Suprapubic skin (tissue), 4 donors: ENCODE measurements around the gene RNF182.

Source experiments
- EP300 ChIP-seq: sonication (generic); formaldehyde crosslinking; IDR thresholded peaks from one replicate; pipeline ENCODE4 v1.6.1; 2017; ENCODE audit warnings: antibody characterized with exemption
- POLR2A ChIP-seq, 2 donors: fragments of 450-650 bp; IDR thresholded peaks; one replicate each; pipeline ENCODE4 v1.6.1; 2017; ENCODE audit warnings: antibody characterized with exemption in 2 of 2, mild to moderate bottlenecking in 2 of 2, moderate library complexity in 2 of 2
- POLR2AphosphoS5 ChIP-seq, 3 donors: sonication (generic); formaldehyde crosslinking; IDR thresholded peaks; one replicate each; pipeline ENCODE4 v1.6.1; 2017; ENCODE audit warnings: antibody characterized with exemption in 3 of 3
- TF ChIP-seq, protein P1 (sequence below), 2 donors: fragments of 200-600 bp in 1 of 2; fragments of 450-650 bp in 1 of 2; sonication (generic) in 1 of 2; IDR thresholded peaks; one replicate each; pipeline ENCODE4 v1.5.1; 2016 to 2019; ENCODE audit warnings: antibody characterized with exemption in 2 of 2, mild to moderate bottlenecking in 1 of 2, moderate library complexity in 1 of 2

DNA sequence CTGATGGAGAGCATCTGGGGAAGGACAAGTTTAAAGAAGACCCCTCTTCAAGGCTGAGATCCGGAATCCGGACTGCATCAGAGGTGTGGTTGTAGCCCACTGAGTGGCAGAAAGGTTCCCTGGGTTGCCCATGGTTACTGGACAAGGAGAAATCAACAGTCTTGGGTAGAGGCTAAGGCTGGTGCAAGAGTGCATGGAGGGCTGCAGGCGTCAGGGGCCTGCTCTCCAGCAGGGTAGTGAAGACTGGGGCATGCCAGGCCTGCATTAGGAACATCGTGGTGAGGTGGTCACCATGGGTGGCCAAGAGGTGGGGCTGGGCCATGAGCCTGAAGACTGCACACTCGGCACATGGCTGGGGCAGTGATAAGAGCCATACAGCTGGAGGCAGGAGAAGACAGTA, 91.2 kb downstream of the RNF182 start:
- TF ChIP-seq, protein P1, sequence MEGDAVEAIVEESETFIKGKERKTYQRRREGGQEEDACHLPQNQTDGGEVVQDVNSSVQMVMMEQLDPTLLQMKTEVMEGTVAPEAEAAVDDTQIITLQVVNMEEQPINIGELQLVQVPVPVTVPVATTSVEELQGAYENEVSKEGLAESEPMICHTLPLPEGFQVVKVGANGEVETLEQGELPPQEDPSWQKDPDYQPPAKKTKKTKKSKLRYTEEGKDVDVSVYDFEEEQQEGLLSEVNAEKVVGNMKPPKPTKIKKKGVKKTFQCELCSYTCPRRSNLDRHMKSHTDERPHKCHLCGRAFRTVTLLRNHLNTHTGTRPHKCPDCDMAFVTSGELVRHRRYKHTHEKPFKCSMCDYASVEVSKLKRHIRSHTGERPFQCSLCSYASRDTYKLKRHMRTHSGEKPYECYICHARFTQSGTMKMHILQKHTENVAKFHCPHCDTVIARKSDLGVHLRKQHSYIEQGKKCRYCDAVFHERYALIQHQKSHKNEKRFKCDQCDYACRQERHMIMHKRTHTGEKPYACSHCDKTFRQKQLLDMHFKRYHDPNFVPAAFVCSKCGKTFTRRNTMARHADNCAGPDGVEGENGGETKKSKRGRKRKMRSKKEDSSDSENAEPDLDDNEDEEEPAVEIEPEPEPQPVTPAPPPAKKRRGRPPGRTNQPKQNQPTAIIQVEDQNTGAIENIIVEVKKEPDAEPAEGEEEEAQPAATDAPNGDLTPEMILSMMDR (IDR thresholded peaks at IDR 0.05): no peak
- TF ChIP-seq POLR2AphosphoS5 (IDR thresholded peaks at IDR 0.05): no peak
- TF ChIP-seq POLR2A (IDR thresholded peaks at IDR 0.05): no peak
- TF ChIP-seq EP300: no peak
